Measurements from ENCODE around the gene PTPRT.

DNA sequence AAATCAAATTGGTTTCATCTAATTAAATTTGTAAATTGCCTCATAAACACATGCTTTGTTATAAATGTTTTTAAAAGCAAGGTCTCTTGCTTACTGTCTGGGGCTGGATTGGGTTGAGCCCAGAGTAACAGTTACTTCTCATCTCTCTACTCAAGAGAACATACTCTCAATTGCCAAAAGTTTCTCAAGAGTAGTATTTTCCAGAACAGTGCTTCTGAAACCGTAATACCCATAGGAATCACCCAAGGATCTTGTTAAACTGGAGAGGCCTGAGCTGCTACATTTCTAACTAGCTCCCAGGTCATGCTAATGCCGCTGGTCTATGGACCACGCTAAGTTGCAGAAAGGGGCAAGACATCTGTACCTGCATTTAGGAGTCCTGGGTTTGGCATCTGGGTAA, 744.9 kb downstream of the PTPRT start:
- no peak for TF ChIP-seq POLR2A (IDR thresholded peaks at IDR 0.05; ENCODE audit: borderline replicate concordance, extremely low read depth, insufficient read depth, insufficient read length)
- TF ChIP-seq ZFX (IDR thresholded peaks at IDR 0.05), result no peak
- no peak for TF ChIP-seq CTCF (IDR thresholded peaks at IDR 0.05 in 2 of 3, conservative IDR thresholded peaks at IDR 0.05 in 1 of 3; ENCODE audit: borderline replicate concordance in 1 of 3, insufficient read depth in 1 of 3, low read depth in 2 of 3, low read length in 2 of 3)
- TF ChIP-seq ZNF274 (IDR thresholded peaks at IDR 0.05; ENCODE audit: low read depth, low read length), result no peak
- TF ChIP-seq POLR2AphosphoS5 (IDR thresholded peaks at IDR 0.05; ENCODE audit: low read depth, low read length), result no peak
- no peak for TF ChIP-seq SIN3A (IDR thresholded peaks at IDR 0.05; ENCODE audit: low read depth)
- TF ChIP-seq EZH2phosphoT487 (IDR thresholded peaks at IDR 0.05; ENCODE audit: borderline replicate concordance), result no peak
- no peak for TF ChIP-seq YY1 (IDR thresholded peaks at IDR 0.05; ENCODE audit: extremely low read depth, insufficient replicate concordance, low read depth, low read length)
- no peak for TF ChIP-seq TCF7L2 (IDR thresholded peaks at IDR 0.05; ENCODE audit: borderline replicate concordance, extremely low read depth, insufficient read depth, insufficient read length)
- TF ChIP-seq FOSL1 (IDR thresholded peaks at IDR 0.05; ENCODE audit: low read depth), result no peak
- TF ChIP-seq CEBPB (IDR thresholded peaks at IDR 0.05; ENCODE audit: low read depth), result no peak

Data from HCT116 (cell line).